Measurements from ENCODE around the gene ERI2.

Gene ERI2

GRCh38 chr16:20826039-20826566 lies 19.8 kb upstream of the ERI2 start:
- ChIA-PET CTCF (interaction anchor here (1.3 kb wide), 1 partner anchor 8 kb away, joined by 3 read pairs; no protein-coding TSS in a partner anchor), POLR2A (interaction anchor here (0.6 kb wide), 1 partner anchor 1148 kb away, joined by 3 read pairs; no protein-coding TSS in a partner anchor)
- DNase-seq (ENCODE audit: low read depth, low spot score), result no peak

GRCh38 chr16:20822521-20823325 lies 16.5 kb upstream of the ERI2 start:
- no peak overlapping the region for H3K4me3 ChIP-seq (ENCODE audit: low read depth, low read length)
- no peak for TF ChIP-seq CTCF (IDR thresholded peaks at IDR 0.05; ENCODE audit: insufficient read depth, low read length, missing control alignments)
- CTCF ChIA-PET, result interaction anchor here (2.1 kb wide), 1 partner anchor 26 kb away, joined by 8 read pairs; no protein-coding TSS in a partner anchor
- POLR2A ChIA-PET, result no interaction called here
- DNase-seq (ENCODE audit: low read depth, low spot score), result no peak

More at GRCh38 chr16:20826039-20826566, 19.8 kb upstream of the ERI2 start:
- no peak overlapping the region for H3K4me3 ChIP-seq (ENCODE audit: low read depth, low read length)
- no peak for TF ChIP-seq CTCF (IDR thresholded peaks at IDR 0.05; ENCODE audit: insufficient read depth, low read length, missing control alignments)

DNA sequence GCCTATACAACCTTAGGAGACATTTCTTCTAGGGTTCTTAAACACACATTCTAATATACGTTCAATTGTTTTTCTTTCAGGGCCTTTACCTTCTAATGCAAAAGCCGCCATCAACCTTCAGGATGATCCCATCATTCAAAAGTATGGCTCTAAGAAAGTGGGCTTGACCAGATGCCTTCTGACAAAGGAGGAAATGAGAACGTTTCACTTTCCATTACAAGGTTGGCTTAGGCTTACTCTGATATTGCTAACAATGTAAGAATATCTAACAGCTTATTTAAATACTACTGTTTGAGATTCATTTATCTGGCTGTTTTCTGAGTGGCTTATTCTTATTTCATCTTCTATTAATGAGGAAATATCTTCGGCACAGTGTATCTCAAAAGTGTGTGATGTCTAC lies 15.4 kb upstream of the ERI2 start:
- no peak for TF ChIP-seq CTCF (IDR thresholded peaks at IDR 0.05; ENCODE audit: insufficient read depth, low read length, missing control alignments)
- H3K4me3 ChIP-seq (ENCODE audit: low read depth, low read length), result no peak overlapping the region
- DNase-seq (ENCODE audit: low read depth, low spot score), result no peak
- ChIA-PET POLR2A (no interaction called here), CTCF (interaction anchor here (1.2 to 2.1 kb wide), 2 partner anchors 16 to 27 kb away, joined by 3 to 8 read pairs; partner anchors contain the start of genes ERI2 and REXO5)

DNA sequence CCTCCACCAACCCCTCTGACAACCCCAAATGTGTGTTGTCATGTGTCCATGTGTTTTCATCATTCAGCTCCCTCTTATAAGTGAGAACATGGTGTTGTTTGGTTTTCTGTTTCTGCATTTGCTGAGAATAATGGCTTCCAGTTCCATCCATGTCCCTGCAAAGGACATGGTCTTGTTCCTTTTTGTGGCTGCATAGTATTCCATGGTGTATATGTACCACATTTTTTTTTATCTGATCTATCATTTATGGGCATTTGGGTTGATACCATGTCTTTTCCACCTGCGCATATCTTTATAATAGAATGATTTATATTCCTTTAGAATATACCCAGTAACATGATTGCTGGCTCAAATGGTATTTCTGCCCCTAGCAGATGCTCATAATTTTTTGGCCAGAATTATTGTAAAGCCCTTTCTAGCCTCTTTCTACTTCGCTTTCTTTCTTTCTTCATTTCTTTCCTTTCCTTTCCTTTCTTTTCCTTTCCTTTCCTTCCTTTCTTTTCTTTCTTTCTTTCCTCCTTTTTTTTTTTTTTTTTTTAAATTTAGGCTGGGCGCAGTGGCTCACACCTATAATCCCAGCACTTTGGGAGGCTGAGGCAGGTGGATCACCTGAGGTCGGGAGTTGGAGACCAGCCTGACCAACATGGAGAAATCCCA lies 12.8 kb upstream of the ERI2 start:
- no peak overlapping the region for H3K4me3 ChIP-seq (ENCODE audit: low read depth, low read length)
- DNase-seq (ENCODE audit: low read depth, low spot score), result no peak
- ChIA-PET POLR2A (no interaction called here), CTCF (interaction anchor here (2.0 kb wide), 1 partner anchor 12 kb away, joined by 7 read pairs; the partner anchor contains the start of genes ERI2 and REXO5)
- TF ChIP-seq CTCF (IDR thresholded peaks at IDR 0.05; ENCODE audit: insufficient read depth, low read length, missing control alignments), result no peak

DNA sequence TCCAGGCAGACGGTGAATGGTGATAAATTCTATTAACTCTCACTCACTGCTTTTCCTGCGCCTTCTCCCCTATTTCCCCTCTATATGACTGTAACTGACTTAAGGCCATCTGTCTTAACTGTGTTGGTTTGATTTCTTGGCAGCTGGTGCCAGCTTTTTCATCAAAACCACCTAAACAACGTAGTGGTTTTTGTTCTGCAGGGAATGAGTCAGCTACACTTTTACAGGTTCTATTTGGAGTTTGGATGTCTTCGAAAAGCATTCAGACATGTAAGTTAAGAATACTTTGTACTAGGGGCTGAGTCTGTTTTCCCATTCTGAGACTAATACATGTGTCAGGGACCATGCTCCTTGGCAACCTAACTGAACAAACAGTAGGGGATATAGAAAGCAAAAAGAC lies 8.5 kb upstream of the ERI2 start:
- no peak for DNase-seq (ENCODE audit: low read depth, low spot score)
- no peak for TF ChIP-seq CTCF (IDR thresholded peaks at IDR 0.05; ENCODE audit: insufficient read depth, low read length, missing control alignments)
- CTCF ChIA-PET, result interaction anchor here (1.8 to 2.5 kb wide), 3 partner anchors 8 to 35 kb away, joined by 4 to 11 read pairs (median 10); partner anchors contain the start of genes ERI2 and REXO5
- POLR2A ChIA-PET, result no interaction called here
- H3K4me3 ChIP-seq (ENCODE audit: low read depth, low read length), result no peak overlapping the region

GRCh38 chr16:20812510-20812909 lies 6.2 kb upstream of the ERI2 start:
- TF ChIP-seq CTCF (IDR thresholded peaks at IDR 0.05; ENCODE audit: insufficient read depth, low read length, missing control alignments), result no peak
- POLR2A ChIA-PET, result no interaction called here
- CTCF ChIA-PET, result interaction anchor here (0.8 to 1.1 kb wide), 2 partner anchors 38 to 488 kb away, joined by 3 read pairs; no protein-coding TSS in a partner anchor
- no peak overlapping the region for H3K4me3 ChIP-seq (ENCODE audit: low read depth, low read length)
- no peak for DNase-seq (ENCODE audit: low read depth, low spot score)
